Fibroblast of skin of right quadriceps (primary cell): Measurements from ENCODE around the gene SMIM35.

Experiments
- DNase-seq: peaks from one replicate; pipeline ENCODE4 v3.0.0-alpha.2; 2013

SMIM35 gene

GRCh38 chr11:118108513-118108912 is 21.8 kb upstream of the SMIM35 start:
- DNase-seq = no peak

- no peak for DNase-seq
Measured at GRCh38 chr11:118106789-118107335, 20.1 kb upstream of the SMIM35 start.

- DNase-seq = no peak
Measured at GRCh38 chr11:118105657-118106305, 19.0 kb upstream of the SMIM35 start.

- DNase-seq = no peak
Measured at GRCh38 chr11:118104491-118104890, 17.7 kb upstream of the SMIM35 start.

- no peak for DNase-seq
Measured at GRCh38 chr11:118102721-118103261, 16.0 kb upstream of the SMIM35 start.

GRCh38 chr11:118100691-118101232 is 14.0 kb upstream of the SMIM35 start:
- no peak for DNase-seq

GRCh38 chr11:118099838-118100556 is 13.2 kb upstream of the SMIM35 start:
- no peak for DNase-seq

- no peak for DNase-seq
Measured at GRCh38 chr11:118098996-118099837, 12.5 kb upstream of the SMIM35 start.

- no peak for DNase-seq
Measured at GRCh38 chr11:118095967-118096367, 9.2 kb upstream of the SMIM35 start.

- DNase-seq = no peak
Measured at GRCh38 chr11:118095493-118095892, 8.7 kb upstream of the SMIM35 start.

GRCh38 chr11:118092907-118093571 is 6.3 kb upstream of the SMIM35 start:
- no peak for DNase-seq

GRCh38 chr11:118091690-118092089 is 4.9 kb upstream of the SMIM35 start:
- DNase-seq = no peak

- no peak for DNase-seq
Measured at GRCh38 chr11:118090545-118091162, 3.9 kb upstream of the SMIM35 start.

- no peak for DNase-seq
Measured at GRCh38 chr11:118088531-118088930, 1.8 kb upstream of the SMIM35 start.

- no peak for DNase-seq
Measured at GRCh38 chr11:118087931-118088330, 1.2 kb upstream of the SMIM35 start.

GRCh38 chr11:118084656-118085055 is 2.1 kb downstream of the SMIM35 start:
- DNase-seq = no peak

GRCh38 chr11:118084247-118084646 is 2.5 kb downstream of the SMIM35 start:
- no peak for DNase-seq

- DNase-seq = no peak
Measured at GRCh38 chr11:118082880-118083552, 3.7 kb downstream of the SMIM35 start.

GRCh38 chr11:118081241-118081958 is 5.4 kb downstream of the SMIM35 start:
- DNase-seq = no peak

- no peak for DNase-seq
Measured at GRCh38 chr11:118080296-118080695, 6.5 kb downstream of the SMIM35 start.
